HEK293 (cell line): ENCODE results near the gene PSMD5.

Source experiments
- CTCF ChIA-PET: fragments of 350-600 bp; formaldehyde crosslinking; extraction: SDS; loops from one replicate; lab custom pipeline; 2021; ENCODE audit warnings: antibody characterized with exemption; lab: Yijun Ruan, JAX
- POLR2A ChIA-PET: fragments of 300-600 bp; formaldehyde crosslinking; extraction: SDS; loops from one replicate; lab custom pipeline; 2020; ENCODE audit warnings: antibody characterized with exemption, inconsistent platforms; lab: Yijun Ruan, JAX
- H3K27ac ChIP-seq: fragments of 200-500 bp; sonication (Bioruptor generic); 2 replicates; pipeline ENCODE4 v1.5.1; 2014; ENCODE audit warnings: low read depth, low read length, control low read depth, inconsistent platforms; ENCODE audit errors: extremely low read depth
- H3K36me3 ChIP-seq, 2 experiments: fragments of 200-500 bp in 1 of 2; sonication (Bioruptor generic) in 1 of 2; 1 replicate in 1 of 2; 2 replicates in 1 of 2; pipeline ENCODE4 v1.5.1; 2014 to 2017; ENCODE audit warnings: inconsistent platforms in 2 of 2, low read length in 2 of 2; ENCODE audit not compliant: control insufficient read depth in 2 of 2, insufficient read depth in 1 of 2
- H3K4me1 ChIP-seq: fragments of 200-500 bp; sonication (Bioruptor generic); 2 replicates; pipeline ENCODE4 v1.5.1; 2014; ENCODE audit warnings: mild to moderate bottlenecking, low read length, inconsistent platforms; ENCODE audit not compliant: control insufficient read depth, insufficient read depth
- H3K4me3 ChIP-seq: 2 replicates; pipeline ENCODE4 v1.5.1; 2011; ENCODE audit warnings: low read depth, mild to moderate bottlenecking, control low read depth, low read length, moderate library complexity
- H3K9me3 ChIP-seq: fragments of 200-500 bp; sonication (Bioruptor generic); 2 replicates; pipeline ENCODE4 v1.5.1; 2014; ENCODE audit warnings: low read depth, low read length, inconsistent platforms; ENCODE audit not compliant: control insufficient read depth, insufficient read depth
- IKZF3 ChIP-seq: fragments of 450-650 bp; IDR thresholded peaks from 2 replicates; pipeline ENCODE4 v1.5.0; 2018; ENCODE audit warnings: missing biosample characterization, mild to moderate bottlenecking, missing genetic modification characterization, moderate library complexity
- MEIS1 ChIP-seq: sonication (generic); formaldehyde crosslinking; IDR thresholded peaks from 2 replicates; pipeline ENCODE4 v1.8.1; 2022; ENCODE audit warnings: missing genetic modification reagents, mild to moderate bottlenecking, borderline replicate concordance
- YY2 ChIP-seq: fragments of 450-650 bp; formaldehyde crosslinking; IDR thresholded peaks from 2 replicates; pipeline ENCODE4 v1.5.1; 2016; ENCODE audit warnings: missing biosample characterization, missing genetic modification characterization
- ZNF10 ChIP-seq: fragments of 450-650 bp; formaldehyde crosslinking; IDR thresholded peaks from 2 replicates; pipeline ENCODE4 v1.5.1; 2017; ENCODE audit warnings: missing biosample characterization, missing genetic modification characterization
- ZNF16 ChIP-seq: fragments of 450-650 bp; formaldehyde crosslinking; IDR thresholded peaks from 2 replicates; pipeline ENCODE4 v1.5.1; 2016; ENCODE audit warnings: low read depth, missing biosample characterization, missing genetic modification characterization
- ZNF175 ChIP-seq: fragments of 450-650 bp; formaldehyde crosslinking; IDR thresholded peaks from 2 replicates; pipeline ENCODE4 v1.5.1; 2016; ENCODE audit warnings: missing biosample characterization, missing genetic modification characterization
- ZNF184 ChIP-seq: fragments of 450-650 bp; IDR thresholded peaks from 2 replicates; pipeline ENCODE4 v1.5.1; 2018; ENCODE audit warnings: missing biosample characterization, mild to moderate bottlenecking, missing genetic modification characterization
- ZNF214 ChIP-seq: fragments of 450-650 bp; formaldehyde crosslinking; IDR thresholded peaks from 2 replicates; pipeline ENCODE4 v1.5.1; 2017; ENCODE audit warnings: missing biosample characterization, mild to moderate bottlenecking, missing genetic modification characterization, borderline replicate concordance
- ZNF221 ChIP-seq: fragments of 450-650 bp; formaldehyde crosslinking; IDR thresholded peaks from 2 replicates; pipeline ENCODE4 v1.5.1; 2017; ENCODE audit warnings: missing biosample characterization, missing genetic modification characterization, borderline replicate concordance
- ZNF350 ChIP-seq: fragments of 450-650 bp; formaldehyde crosslinking; IDR thresholded peaks from 2 replicates; pipeline ENCODE4 v1.5.0; 2017; ENCODE audit warnings: missing biosample characterization, mild to moderate bottlenecking, missing genetic modification characterization
- ZNF423 ChIP-seq: fragments of 450-650 bp; formaldehyde crosslinking; IDR thresholded peaks from 2 replicates; pipeline ENCODE4 v1.5.1; 2016; ENCODE audit warnings: missing biosample characterization, missing genetic modification characterization
- ZNF426 ChIP-seq: fragments of 450-650 bp; formaldehyde crosslinking; IDR thresholded peaks from 2 replicates; pipeline ENCODE4 v1.5.1; 2017; ENCODE audit warnings: missing biosample characterization, missing genetic modification characterization, mild to moderate bottlenecking, inconsistent platforms, moderate library complexity
- ZNF473 ChIP-seq: fragments of 450-650 bp; formaldehyde crosslinking; IDR thresholded peaks from 2 replicates; pipeline ENCODE4 v1.5.1; 2017; ENCODE audit warnings: missing biosample characterization, missing genetic modification characterization
- ZNF48 ChIP-seq: fragments of 450-650 bp; formaldehyde crosslinking; IDR thresholded peaks from 2 replicates; pipeline ENCODE4 v1.5.1; 2016; ENCODE audit warnings: missing biosample characterization, missing genetic modification characterization
- ZNF501 ChIP-seq: fragments of 450-650 bp; formaldehyde crosslinking; IDR thresholded peaks from 2 replicates; pipeline ENCODE4 v1.5.1; 2016; ENCODE audit warnings: missing biosample characterization, missing genetic modification characterization
- ZNF596 ChIP-seq: fragments of 450-650 bp; IDR thresholded peaks from 2 replicates; pipeline ENCODE4 v1.5.0; 2018; ENCODE audit warnings: missing biosample characterization, mild to moderate bottlenecking, missing genetic modification characterization, moderate library complexity
- ZNF768 ChIP-seq: fragments of 450-650 bp; formaldehyde crosslinking; IDR thresholded peaks from 2 replicates; pipeline ENCODE4 v1.5.1; 2018; ENCODE audit warnings: missing biosample characterization, mild to moderate bottlenecking, missing genetic modification characterization
- TF ChIP-seq, protein P1 (sequence below): fragments of 450-650 bp; formaldehyde crosslinking; IDR thresholded peaks from 2 replicates; pipeline ENCODE4 v1.5.1; 2017; ENCODE audit warnings: missing biosample characterization, mild to moderate bottlenecking, missing genetic modification characterization, moderate library complexity
- TF ChIP-seq, protein P2 (sequence below): fragments of 450-650 bp; formaldehyde crosslinking; IDR thresholded peaks from 2 replicates; pipeline ENCODE4 v1.5.1; 2016; ENCODE audit warnings: missing biosample characterization, missing genetic modification characterization
- TF ChIP-seq, protein P3 (sequence below): fragments of 450-650 bp; formaldehyde crosslinking; conservative IDR thresholded peaks from 2 replicates; pipeline ENCODE4 v1.5.1; 2016; ENCODE audit warnings: low read depth, missing biosample characterization, missing genetic modification characterization
- TF ChIP-seq, protein P4 (sequence below): fragments of 450-650 bp; formaldehyde crosslinking; IDR thresholded peaks from 2 replicates; pipeline ENCODE4 v1.5.1; 2016; ENCODE audit warnings: missing biosample characterization, missing genetic modification characterization
- TF ChIP-seq, protein P5 (sequence below): fragments of 450-650 bp; formaldehyde crosslinking; IDR thresholded peaks from 2 replicates; pipeline ENCODE4 v1.5.1; 2016; ENCODE audit warnings: missing biosample characterization, missing genetic modification characterization

The PSMD5 gene

DNA sequence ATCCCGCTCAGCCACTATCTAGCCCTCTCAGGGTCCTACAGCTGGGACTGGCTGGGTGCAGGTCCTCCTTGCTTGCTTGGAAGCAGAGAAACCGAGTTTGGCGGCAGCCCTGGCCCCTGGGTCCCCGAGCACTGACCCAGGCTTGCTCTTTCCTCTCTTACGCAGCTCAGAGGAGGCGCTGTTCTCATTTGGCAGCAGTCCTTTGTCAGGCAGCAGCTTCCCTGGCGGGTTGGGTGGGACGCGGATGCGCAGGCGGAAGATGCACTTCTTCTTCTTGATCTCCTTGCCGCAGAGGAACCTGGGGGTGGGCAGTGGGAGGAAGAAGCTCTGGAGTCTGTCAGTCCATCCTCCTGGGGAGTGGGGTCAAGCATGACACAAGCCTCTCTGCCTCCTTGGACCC, 19.7 kb upstream of the PSMD5 start:
- Histone ChIP-seq H3K4me3 (no peak overlapping the region), H3K9me3 (no peaks in the 10 kb centered on the region), H3K4me1 (no peaks in the 10 kb centered on the region), H3K36me3 (peaks cover 0 to 85% of the 10 kb centered on the region in 2 experiments; a peak in 1 of 3 replicates), H3K27ac (no peak overlapping the region)
- POLR2A ChIA-PET: no interaction called here
- TF ChIP-seq ZNF473 (tag by site-specific recombination): no peak
- no peak for TF ChIP-seq MEIS1 (CRISPR knock-in tag)
- no peak for TF ChIP-seq ZNF221
- TF ChIP-seq ZNF175: no peak
- no peak for TF ChIP-seq ZNF768
- CTCF ChIA-PET: interaction anchor here (0.5 to 0.8 kb wide), 4 partner anchors 20 to 456 kb away, joined by 3 to 4 read pairs (median 3); no protein-coding TSS in a partner anchor

DNA sequence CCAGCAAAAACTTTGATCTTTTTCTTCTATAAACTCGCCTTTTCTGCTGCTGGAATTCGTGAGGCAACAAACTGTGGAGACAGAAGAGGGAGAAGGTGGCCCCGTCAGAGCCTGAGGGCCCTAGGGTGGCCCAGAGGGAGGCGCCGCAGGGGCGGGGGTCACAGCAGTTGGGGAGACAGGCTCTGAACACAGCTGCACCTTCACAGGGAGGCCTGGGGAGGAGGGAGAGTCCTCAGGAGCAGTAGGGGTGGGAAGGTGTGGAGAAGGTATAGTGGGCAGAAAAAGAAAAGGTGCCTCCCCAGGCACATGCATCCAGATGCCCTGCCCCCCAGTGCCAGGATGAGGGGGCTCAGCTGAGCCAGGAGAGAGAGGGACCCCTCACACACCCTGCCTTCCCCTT, 19.2 kb upstream of the PSMD5 start:
- no peak overlapping the region for H3K27ac ChIP-seq
- H3K9me3 ChIP-seq: no peaks in the 10 kb centered on the region
- POLR2A ChIA-PET: no interaction called here
- TF ChIP-seq, protein P1, sequence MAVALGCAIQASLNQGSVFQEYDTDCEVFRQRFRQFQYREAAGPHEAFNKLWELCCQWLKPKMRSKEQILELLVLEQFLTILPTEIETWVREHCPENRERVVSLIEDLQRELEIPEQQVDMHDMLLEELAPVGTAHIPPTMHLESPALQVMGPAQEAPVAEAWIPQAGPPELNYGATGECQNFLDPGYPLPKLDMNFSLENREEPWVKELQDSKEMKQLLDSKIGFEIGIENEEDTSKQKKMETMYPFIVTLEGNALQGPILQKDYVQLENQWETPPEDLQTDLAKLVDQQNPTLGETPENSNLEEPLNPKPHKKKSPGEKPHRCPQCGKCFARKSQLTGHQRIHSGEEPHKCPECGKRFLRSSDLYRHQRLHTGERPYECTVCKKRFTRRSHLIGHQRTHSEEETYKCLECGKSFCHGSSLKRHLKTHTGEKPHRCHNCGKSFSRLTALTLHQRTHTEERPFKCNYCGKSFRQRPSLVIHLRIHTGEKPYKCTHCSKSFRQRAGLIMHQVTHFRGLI (tag by site-specific recombination): no peak
- no peak for TF ChIP-seq YY2 (tag by site-specific recombination)
- H3K4me3 ChIP-seq: no peak overlapping the region
- CTCF ChIA-PET: interaction anchor here (0.6 kb wide), 2 partner anchors 60 to 163 kb away, joined by 4 read pairs; no protein-coding TSS in a partner anchor
- peaks cover 0 to 83% of the 10 kb centered on the region in 2 experiments; a peak in 1 of 3 replicates for H3K36me3 ChIP-seq
- H3K4me1 ChIP-seq: no peaks in the 10 kb centered on the region

DNA sequence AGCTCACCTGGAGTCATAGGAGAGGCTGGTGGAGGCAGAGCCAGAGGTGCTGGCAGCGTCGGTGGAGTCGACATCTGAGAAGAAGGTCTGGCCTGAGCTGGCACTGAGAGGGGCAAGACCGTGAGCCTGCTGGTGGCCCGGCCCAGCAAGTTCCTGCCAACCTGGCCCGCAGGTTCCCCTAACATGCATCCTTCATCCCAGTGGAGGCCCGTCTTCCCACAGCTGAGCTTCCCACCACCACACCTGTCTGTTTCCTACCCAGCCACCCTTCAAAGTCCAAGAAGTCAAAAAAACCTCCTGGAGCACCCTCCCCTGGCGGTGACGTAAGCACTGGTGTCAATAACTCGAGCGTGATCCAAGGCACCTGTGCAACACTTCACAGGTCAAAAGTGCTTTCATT, 17.4 kb upstream of the PSMD5 start:
- TF ChIP-seq ZNF16 (tag by site-specific recombination): no peak
- TF ChIP-seq ZNF48 (tag by site-specific recombination): no peak
- TF ChIP-seq, protein P2, sequence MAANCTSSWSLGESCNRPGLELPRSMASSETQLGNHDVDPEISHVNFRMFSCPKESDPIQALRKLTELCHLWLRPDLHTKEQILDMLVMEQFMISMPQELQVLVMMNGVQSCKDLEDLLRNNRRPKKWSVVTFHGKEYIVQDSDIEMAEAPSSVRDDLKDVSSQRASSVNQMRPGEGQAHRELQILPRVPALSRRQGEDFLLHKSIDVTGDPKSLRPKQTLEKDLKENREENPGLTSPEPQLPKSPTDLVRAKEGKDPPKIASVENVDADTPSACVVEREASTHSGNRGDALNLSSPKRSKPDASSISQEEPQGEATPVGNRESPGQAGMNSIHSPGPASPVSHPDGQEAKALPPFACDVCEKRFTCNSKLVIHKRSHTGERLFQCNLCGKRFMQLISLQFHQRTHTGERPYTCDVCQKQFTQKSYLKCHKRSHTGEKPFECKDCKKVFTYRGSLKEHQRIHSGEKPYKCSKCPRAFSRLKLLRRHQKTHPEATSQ (tag by site-specific recombination): no peak
- no peak for TF ChIP-seq IKZF3 (tag by site-specific recombination)
- TF ChIP-seq, protein P3, sequence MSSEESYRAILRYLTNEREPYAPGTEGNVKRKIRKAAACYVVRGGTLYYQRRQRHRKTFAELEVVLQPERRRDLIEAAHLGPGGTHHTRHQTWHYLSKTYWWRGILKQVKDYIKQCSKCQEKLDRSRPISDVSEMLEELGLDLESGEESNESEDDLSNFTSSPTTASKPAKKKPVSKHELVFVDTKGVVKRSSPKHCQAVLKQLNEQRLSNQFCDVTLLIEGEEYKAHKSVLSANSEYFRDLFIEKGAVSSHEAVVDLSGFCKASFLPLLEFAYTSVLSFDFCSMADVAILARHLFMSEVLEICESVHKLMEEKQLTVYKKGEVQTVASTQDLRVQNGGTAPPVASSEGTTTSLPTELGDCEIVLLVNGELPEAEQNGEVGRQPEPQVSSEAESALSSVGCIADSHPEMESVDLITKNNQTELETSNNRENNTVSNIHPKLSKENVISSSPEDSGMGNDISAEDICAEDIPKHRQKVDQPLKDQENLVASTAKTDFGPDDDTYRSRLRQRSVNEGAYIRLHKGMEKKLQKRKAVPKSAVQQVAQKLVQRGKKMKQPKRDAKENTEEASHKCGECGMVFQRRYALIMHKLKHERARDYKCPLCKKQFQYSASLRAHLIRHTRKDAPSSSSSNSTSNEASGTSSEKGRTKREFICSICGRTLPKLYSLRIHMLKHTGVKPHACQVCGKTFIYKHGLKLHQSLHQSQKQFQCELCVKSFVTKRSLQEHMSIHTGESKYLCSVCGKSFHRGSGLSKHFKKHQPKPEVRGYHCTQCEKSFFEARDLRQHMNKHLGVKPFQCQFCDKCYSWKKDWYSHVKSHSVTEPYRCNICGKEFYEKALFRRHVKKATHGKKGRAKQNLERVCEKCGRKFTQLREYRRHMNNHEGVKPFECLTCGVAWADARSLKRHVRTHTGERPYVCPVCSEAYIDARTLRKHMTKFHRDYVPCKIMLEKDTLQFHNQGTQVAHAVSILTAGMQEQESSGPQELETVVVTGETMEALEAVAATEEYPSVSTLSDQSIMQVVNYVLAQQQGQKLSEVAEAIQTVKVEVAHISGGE (tag by site-specific recombination): no peak
- no peak for TF ChIP-seq ZNF423 (tag by site-specific recombination)
- TF ChIP-seq, protein P4, sequence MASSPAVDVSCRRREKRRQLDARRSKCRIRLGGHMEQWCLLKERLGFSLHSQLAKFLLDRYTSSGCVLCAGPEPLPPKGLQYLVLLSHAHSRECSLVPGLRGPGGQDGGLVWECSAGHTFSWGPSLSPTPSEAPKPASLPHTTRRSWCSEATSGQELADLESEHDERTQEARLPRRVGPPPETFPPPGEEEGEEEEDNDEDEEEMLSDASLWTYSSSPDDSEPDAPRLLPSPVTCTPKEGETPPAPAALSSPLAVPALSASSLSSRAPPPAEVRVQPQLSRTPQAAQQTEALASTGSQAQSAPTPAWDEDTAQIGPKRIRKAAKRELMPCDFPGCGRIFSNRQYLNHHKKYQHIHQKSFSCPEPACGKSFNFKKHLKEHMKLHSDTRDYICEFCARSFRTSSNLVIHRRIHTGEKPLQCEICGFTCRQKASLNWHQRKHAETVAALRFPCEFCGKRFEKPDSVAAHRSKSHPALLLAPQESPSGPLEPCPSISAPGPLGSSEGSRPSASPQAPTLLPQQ (tag by site-specific recombination): no peak
- TF ChIP-seq ZNF596: no peak
- TF ChIP-seq ZNF10 (tag by site-specific recombination): no peak
- no peak for TF ChIP-seq ZNF426 (tag by site-specific recombination)
- TF ChIP-seq, protein P5, sequence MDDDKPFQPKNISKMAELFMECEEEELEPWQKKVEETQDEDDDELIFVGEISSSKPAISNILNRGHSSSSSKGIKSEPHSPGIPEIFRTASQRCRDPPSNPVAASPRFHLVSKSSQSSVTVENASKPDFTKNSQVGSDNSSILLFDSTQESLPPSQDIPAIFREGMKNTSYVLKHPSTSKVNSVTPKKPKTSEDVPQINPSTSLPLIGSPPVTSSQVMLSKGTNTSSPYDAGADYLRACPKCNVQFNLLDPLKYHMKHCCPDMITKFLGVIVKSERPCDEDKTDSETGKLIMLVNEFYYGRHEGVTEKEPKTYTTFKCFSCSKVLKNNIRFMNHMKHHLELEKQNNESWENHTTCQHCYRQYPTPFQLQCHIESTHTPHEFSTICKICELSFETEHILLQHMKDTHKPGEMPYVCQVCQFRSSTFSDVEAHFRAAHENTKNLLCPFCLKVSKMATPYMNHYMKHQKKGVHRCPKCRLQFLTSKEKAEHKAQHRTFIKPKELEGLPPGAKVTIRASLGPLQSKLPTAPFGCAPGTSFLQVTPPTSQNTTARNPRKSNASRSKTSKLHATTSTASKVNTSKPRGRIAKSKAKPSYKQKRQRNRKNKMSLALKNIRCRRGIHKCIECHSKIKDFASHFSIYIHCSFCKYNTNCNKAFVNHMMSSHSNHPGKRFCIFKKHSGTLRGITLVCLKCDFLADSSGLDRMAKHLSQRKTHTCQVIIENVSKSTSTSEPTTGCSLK (tag by site-specific recombination): no peak
- no peak for TF ChIP-seq ZNF350 (tag by site-specific recombination)
- TF ChIP-seq ZNF214 (tag by site-specific recombination): no peak
- TF ChIP-seq ZNF501: no peak
- no peak for TF ChIP-seq ZNF184 (tag by site-specific recombination)
- H3K9me3 ChIP-seq: no peaks in the 10 kb centered on the region
- peaks cover 0 to 66% of the 10 kb centered on the region in 2 experiments; a peak in 1 of 3 replicates for H3K36me3 ChIP-seq
- POLR2A ChIA-PET: interaction anchor here (1.1 kb wide), 1 partner anchor 9 kb away, joined by 3 read pairs; no protein-coding TSS in a partner anchor
- no peaks in the 10 kb centered on the region for H3K4me1 ChIP-seq
- H3K4me3 ChIP-seq: no peak overlapping the region
- CTCF ChIA-PET: interaction anchor here (1.0 kb wide), 1 partner anchor 276 kb away, joined by 3 read pairs; no protein-coding TSS in a partner anchor
- H3K27ac ChIP-seq: no peak overlapping the region
